ENCODE results near the gene EFHC1.

GRCh38 chr6:52545406-52546119 lies 125.4 kb downstream of the EFHC1 start:
- no peak for TF ChIP-seq REST (IDR thresholded peaks at IDR 0.05; ENCODE audit: insufficient read depth in 1 of 2, low read depth in 2 of 2, low read length in 1 of 2)
- no peak for TF ChIP-seq CTCF (IDR thresholded peaks at IDR 0.05)

Data from Panc1 (cell line).